ENCODE data around the gene RELA.

Gene RELA

DNA sequence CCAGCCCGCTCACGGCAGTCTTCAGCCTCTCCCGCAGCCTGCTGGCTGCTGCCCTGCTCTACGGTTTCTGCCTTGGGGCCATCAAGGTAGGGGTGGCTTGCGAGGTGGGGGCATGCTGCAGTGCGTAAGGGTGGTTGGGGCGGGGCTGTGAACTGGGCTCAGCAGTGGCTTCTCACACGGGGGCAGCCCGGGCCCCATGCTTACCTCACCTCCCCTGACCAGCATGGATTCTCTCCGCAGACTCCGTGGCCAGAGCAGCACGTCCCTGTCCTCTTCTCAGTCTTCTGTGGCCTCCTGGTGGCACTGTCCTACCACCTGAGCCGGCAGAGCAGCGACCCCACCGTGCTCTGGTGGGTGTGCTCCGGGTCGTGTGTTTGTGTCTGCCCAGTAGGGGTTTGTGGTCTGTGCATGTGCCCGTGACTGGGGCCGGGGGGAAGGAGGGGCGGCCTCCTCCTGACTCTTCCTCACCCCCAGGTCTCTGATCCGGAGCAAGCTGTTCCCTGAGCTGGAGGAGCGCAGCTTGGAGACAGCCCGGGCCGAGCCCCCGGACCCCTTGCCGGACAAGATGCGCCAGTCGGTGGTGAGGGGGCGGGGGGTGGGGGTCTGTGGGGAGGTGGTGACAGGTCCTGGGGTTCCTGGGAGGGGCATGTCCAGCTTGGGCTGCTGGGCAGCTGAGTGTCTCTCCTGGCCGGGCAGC is 37.6 kb downstream of the RELA start:
- TF ChIP-seq, protein P1, sequence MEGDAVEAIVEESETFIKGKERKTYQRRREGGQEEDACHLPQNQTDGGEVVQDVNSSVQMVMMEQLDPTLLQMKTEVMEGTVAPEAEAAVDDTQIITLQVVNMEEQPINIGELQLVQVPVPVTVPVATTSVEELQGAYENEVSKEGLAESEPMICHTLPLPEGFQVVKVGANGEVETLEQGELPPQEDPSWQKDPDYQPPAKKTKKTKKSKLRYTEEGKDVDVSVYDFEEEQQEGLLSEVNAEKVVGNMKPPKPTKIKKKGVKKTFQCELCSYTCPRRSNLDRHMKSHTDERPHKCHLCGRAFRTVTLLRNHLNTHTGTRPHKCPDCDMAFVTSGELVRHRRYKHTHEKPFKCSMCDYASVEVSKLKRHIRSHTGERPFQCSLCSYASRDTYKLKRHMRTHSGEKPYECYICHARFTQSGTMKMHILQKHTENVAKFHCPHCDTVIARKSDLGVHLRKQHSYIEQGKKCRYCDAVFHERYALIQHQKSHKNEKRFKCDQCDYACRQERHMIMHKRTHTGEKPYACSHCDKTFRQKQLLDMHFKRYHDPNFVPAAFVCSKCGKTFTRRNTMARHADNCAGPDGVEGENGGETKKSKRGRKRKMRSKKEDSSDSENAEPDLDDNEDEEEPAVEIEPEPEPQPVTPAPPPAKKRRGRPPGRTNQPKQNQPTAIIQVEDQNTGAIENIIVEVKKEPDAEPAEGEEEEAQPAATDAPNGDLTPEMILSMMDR (IDR thresholded peaks at IDR 0.05; ENCODE audit: borderline replicate concordance, insufficient read depth, low read depth, low read length): no peak
- no peak overlapping the region for H3K4me3 ChIP-seq (ENCODE audit: low read depth, low read length)

DNA sequence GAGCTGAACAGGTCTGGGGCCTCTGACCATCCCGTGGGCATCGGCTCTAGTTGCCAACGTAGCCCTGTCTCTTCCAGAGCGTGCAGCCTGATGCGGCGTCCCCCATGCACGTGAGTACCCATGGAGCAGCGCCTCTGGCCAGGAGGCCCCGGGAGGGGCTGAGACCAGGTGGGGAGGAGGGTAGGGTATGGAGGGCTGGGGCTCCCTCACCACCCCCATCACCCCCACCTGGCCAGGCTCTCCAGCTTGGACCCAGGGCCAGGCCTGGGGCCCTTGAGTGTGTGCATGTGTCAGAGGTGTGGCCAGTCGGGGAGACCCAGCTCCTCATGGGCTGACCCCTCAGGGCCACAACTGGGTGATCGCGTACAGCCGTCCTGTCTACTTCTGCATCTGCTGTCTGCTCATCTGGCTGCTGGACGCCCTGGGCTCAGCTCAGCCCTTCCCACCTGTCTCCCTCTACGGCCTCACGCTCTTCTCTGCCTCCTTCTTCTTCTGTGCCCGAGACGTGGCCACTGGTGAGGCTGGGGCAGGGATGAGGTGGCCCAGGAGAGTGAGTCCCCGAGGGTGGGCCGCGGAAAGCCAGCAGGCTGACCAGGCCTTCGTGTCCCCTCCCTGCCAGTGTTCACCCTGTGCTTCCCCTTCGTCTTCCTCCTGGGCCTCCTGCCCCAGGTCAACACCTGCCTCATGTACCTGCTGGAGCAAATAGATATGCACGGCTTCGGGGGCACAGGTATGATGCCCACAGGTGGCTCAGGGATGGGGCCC is 38.7 kb downstream of the RELA start:
- TF ChIP-seq, protein P1 (IDR thresholded peaks at IDR 0.05; ENCODE audit: borderline replicate concordance, insufficient read depth, low read depth, low read length): no peak
- H3K4me3 ChIP-seq (ENCODE audit: low read depth, low read length): no peak overlapping the region

DNA sequence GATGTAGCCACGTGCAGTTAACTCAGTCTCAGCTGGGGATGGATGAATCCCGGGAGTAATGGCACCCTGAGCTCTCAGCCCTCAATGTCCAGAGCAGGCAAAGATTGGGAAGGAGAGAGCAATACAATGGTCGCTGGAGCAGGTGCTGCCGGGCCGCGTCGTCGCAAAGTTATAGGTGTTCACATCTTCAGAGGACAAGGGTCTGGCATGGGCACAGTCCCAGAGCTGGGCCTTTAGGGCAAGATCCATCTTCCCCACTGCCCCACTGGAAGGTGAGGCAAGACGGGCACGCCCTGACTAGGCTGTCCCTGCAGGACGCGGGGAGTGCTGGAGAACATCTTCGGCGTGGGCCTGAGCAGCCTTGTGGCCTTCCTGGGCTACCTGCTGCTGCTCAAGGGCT is 39.5 kb downstream of the RELA start:
- TF ChIP-seq, protein P1 (IDR thresholded peaks at IDR 0.05; ENCODE audit: borderline replicate concordance, insufficient read depth, low read depth, low read length): no peak
- no peak overlapping the region for H3K4me3 ChIP-seq (ENCODE audit: low read depth, low read length)

DNA sequence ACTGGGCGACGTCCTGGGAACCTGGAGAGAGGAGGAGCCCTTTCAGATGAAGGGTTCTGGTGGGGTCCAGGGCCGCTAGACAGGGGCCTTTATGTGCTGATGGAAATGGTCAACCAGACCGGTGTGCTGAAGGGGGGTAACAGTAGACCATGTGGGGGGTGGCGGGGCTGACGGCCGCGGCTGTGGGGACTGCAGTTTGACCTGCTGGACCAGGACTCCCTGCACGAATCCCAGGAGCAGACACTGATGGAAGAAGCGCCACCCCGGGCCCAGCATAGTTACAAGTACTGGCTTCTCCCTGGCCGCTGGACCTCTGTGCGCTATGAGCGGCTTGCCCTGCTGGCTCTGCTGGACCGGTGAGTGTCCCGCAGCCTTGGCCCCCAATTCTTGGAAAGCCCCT is 40.7 kb downstream of the RELA start:
- TF ChIP-seq, protein P1 (IDR thresholded peaks at IDR 0.05; ENCODE audit: borderline replicate concordance, insufficient read depth, low read depth, low read length): no peak

DNA sequence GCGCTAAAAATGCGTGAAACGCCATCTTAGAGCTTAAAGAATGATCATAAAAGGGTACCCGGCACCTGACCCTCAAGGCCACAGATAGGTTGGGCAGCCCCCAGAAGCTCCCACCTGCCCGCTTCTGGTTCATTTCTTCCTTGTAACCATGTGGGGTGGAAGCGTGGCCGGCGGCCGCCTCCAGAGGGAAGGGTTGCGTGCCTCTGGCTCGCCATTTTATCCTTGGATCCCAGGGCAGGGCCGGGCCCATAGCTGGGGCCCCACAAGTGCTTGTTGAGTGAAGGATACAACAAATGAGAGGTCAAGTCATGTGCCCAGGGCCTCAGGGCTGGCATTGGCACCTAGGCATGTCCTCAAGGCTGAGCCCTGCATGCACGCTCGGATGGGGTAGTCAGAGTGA is 41.3 kb downstream of the RELA start:
- TF ChIP-seq, protein P1 (IDR thresholded peaks at IDR 0.05; ENCODE audit: borderline replicate concordance, insufficient read depth, low read depth, low read length): no peak
- H3K4me3 ChIP-seq (ENCODE audit: low read depth, low read length): no peak overlapping the region

More for the DNA sequence above, 40.7 kb downstream of the RELA start:
- no peak overlapping the region for H3K4me3 ChIP-seq (ENCODE audit: low read depth, low read length)

DNA sequence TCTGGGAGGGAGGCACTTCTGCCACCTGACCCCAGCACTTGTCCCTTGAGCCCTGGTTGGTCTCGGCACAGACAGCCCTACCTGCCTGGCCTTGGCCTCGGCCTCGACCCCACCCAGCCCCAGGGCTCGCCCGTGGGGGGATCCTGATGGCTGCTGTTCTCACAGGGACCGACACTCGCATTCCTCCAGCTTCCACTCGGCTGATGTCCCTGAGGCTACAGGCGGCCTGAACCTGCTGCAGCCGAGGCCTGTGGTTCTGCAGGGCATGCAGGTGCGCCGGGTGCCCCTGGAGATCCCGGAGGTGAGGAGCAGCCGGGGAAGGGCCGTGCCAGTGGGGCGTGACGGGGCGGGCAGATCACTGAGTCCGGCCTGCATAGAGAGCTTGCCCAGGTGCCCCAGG is 42.0 kb downstream of the RELA start:
- no peak overlapping the region for H3K4me3 ChIP-seq (ENCODE audit: low read depth, low read length)
- TF ChIP-seq, protein P1 (IDR thresholded peaks at IDR 0.05; ENCODE audit: borderline replicate concordance, insufficient read depth, low read depth, low read length): no peak

Measured in GM12875 (cell line).